Astrocyte of the cerebellum (primary cell): ENCODE data around the gene GALNT10.

Experiments used
- DNase-seq: peaks from one replicate; pipeline ENCODE4 v3.0.0-alpha.2; 2011; ENCODE audit warnings: low read depth
- H3K4me3 ChIP-seq: 2 replicates; pipeline ENCODE4 v1.5.1; 2011; ENCODE audit warnings: mild to moderate bottlenecking, low read depth, low read length, moderate library complexity
- CTCF ChIP-seq: IDR thresholded peaks from 2 replicates; pipeline ENCODE4 v1.5.1; 2012; ENCODE audit warnings: low read length, low read depth, moderate library complexity, mild to moderate bottlenecking; ENCODE audit errors: missing control alignments
- in situ Hi-C: cut with HindIII; loops from 2 replicates; pipeline ENCODE4 v1.10.0; 2017; ENCODE audit warnings: low sequenced_read_pairs

The GALNT10 gene

DNA sequence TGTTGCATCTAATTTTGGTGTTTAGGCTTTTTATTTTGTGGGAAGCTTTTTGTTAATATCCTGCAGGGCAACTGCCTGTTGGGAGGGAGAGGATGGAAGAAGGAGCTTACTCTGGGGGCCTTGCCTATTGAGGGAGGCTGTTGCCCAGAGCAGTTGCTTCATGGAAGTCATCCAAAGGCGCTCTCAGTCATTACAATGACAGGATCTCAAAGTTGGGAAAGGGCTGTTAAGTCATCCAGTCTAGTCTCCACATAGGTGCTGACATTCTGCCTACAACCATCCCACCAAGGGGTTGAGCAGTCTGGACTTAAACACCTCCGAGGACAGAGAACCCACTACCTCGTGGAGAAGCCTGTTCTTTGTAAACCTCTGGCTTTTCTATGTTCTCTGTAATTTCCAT, 268.5 kb downstream of the GALNT10 start:
- no peak overlapping the region for H3K4me3 ChIP-seq
- DNase-seq = no peak
- TF ChIP-seq CTCF = no peak
- in situ Hi-C loops = no loop called here

DNA sequence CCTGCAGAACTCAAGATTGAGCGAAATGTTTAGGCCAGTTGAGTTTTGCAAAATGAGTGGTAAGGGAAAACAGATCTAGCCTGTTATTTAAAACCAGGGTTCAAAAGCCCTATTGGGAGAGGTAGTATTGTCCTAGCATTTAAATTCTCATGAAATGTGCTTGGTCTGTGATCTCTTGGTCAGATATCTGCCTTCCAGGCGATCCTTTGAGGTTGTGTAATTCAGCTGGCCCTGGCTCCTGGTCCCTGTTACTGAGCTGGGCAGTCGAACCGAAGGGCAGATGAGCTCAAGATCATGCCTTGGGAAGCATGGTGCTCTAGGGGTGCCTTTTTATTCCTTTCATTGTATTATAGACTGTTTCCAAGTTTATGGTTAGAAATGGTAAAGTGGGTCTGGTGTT, 269.6 kb downstream of the GALNT10 start:
- in situ Hi-C loops = no loop called here
- no peak overlapping the region for H3K4me3 ChIP-seq
- no peak for DNase-seq
- TF ChIP-seq CTCF = no peak

DNA sequence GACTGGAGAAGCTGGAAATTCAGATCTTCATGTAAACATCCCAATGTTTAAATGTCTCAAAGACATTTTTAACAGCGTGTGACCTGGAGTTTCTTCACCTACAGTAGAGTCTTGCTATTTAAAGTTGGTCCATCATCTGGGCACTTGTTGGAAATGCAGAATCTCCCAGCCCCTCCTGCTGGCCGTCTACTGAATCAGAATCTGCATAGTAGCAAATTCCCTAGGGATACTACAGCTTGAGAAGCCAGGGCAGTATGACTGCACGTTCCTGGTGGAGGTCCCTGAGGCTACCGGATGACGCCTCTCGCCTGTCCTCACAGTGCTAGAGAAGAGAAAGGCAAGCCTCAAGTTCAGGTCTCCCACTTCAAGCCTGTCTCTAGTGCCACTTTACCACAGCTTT, 271.0 kb downstream of the GALNT10 start:
- no peak overlapping the region for H3K4me3 ChIP-seq
- peak; percentile 43 for TF ChIP-seq CTCF
- in situ Hi-C loops = no loop called here
- no peak for DNase-seq

DNA sequence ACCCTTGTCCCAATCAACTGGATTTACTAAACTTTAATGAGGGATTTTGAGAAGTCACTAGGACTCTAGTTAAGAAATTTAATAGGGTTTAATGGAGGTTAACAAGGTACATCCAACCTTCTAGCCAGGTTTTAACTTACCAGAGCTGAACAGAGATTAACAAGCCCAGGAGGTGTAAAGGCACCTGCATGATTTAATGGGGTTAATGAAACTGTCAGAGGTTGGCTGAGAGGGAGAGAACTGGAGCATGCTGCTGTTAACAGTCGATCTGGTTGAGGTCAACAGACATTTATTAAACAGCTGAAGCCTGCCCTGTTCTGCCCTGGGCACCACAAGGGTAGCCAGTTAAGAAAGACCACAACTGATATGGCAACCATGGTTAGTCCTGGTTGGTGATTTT, 273.9 kb downstream of the GALNT10 start:
- no peak overlapping the region for H3K4me3 ChIP-seq
- in situ Hi-C loops = no loop called here
- no peak for DNase-seq
- no peak for TF ChIP-seq CTCF

GRCh38 chr5:154465169-154465568, 274.6 kb downstream of the GALNT10 start:
- TF ChIP-seq CTCF = no peak
- no peak for DNase-seq
- H3K4me3 ChIP-seq = no peak overlapping the region
- in situ Hi-C loops = no loop called here

GRCh38 chr5:154466147-154466546, 275.6 kb downstream of the GALNT10 start:
- H3K4me3 ChIP-seq = no peak overlapping the region
- no peak for TF ChIP-seq CTCF
- in situ Hi-C loops = no loop called here
- no peak for DNase-seq

GRCh38 chr5:154466671-154467070, 276.1 kb downstream of the GALNT10 start:
- TF ChIP-seq CTCF = no peak
- DNase-seq = no peak
- H3K4me3 ChIP-seq = no peak overlapping the region
- in situ Hi-C loops = no loop called here
